Suprapubic skin (tissue), 4 donors: ENCODE data around the gene TNFAIP2.

ENCODE experiments used
- POLR2A ChIP-seq, 2 donors: fragments of 450-650 bp; IDR thresholded peaks; one replicate each; pipeline ENCODE4 v1.6.1; 2017; ENCODE audit warnings: antibody characterized with exemption in 2 of 2, mild to moderate bottlenecking in 2 of 2, moderate library complexity in 2 of 2
- POLR2AphosphoS5 ChIP-seq, 3 donors: sonication (generic); formaldehyde crosslinking; IDR thresholded peaks; one replicate each; pipeline ENCODE4 v1.6.1; 2017; ENCODE audit warnings: antibody characterized with exemption in 3 of 3

DNA sequence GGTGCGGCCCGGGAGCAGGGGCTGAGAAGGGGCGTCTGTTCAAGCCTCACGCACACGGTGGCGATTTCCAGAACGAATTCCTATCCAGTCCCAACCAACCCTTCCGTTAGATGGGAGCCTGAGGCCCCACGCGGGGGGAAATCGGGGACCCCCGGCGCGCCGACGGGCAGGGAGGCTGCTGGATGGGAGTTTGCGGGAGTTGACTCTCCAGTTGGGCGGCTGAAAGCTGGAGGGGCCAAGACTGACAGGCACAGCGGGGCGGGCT is 18.9 kb upstream of the TNFAIP2 start:
- TF ChIP-seq POLR2A (IDR thresholded peaks at IDR 0.05) (no peak), POLR2AphosphoS5 (IDR thresholded peaks at IDR 0.05) (no peak)
